IMR-90 (cell line): ENCODE data around the gene NRDC. TPM values are rescaled to one million over a fixed set of nuclear protein-coding genes. Genes with fewer than 3 reads are reported as not detected.

ENCODE experiments used
- ATAC-seq: fragments of 200-7000 bp; cut with Tn5 transposase; 2 replicates; pipeline ENCODE4 v1.9.1; 2020; ENCODE audit warnings: low read depth, mild to moderate bottlenecking, moderate library complexity
- BruUV-seq: library from RNA; stranded (reverse); fragments of 400-500 nt; replicated peaks from 2 replicates; lab custom pipeline; 2021; lab: Mats Ljungman, UMichigan
- CTCF ChIA-PET: fragments of 300-600 bp; formaldehyde crosslinking; extraction: SDS; loops from one replicate; lab custom pipeline; 2021; ENCODE audit warnings: antibody characterized with exemption; lab: Yijun Ruan, JAX
- POLR2A ChIA-PET: fragments of 300-600 bp; sonication (Branson Sonifier 250); formaldehyde crosslinking; loops from one replicate; lab custom pipeline; 2022; ENCODE audit warnings: antibody characterized with exemption; ENCODE audit not compliant: unreplicated experiment; lab: Charles Lee
- DNase-seq: peaks from one replicate; pipeline ENCODE4 v3.0.0; 2013
- H2AFZ ChIP-seq: replicated peaks from 2 replicates; pipeline ENCODE3; 2013; ENCODE audit warnings: low read length, mild to moderate bottlenecking; ENCODE audit not compliant: poor library complexity
- H2AK5ac ChIP-seq: 2 replicates; pipeline ENCODE4 v1.6.1; 2013; ENCODE audit warnings: low read depth, low read length, inconsistent platforms
- H2AK9ac ChIP-seq: replicated peaks from 2 replicates; pipeline ENCODE3; 2013; ENCODE audit warnings: mild to moderate bottlenecking, low read depth, low read length, moderate library complexity; ENCODE audit not compliant: poor library complexity
- H2BK120ac ChIP-seq: 2 replicates; pipeline ENCODE4 v1.6.1; 2013; ENCODE audit warnings: low read depth, low read length, inconsistent platforms
- H2BK15ac ChIP-seq: 3 replicates; pipeline ENCODE4 v1.6.1; 2013; ENCODE audit warnings: low read depth, low read length, inconsistent platforms
- H2BK20ac ChIP-seq: 2 replicates; pipeline ENCODE4 v1.6.1; 2013; ENCODE audit warnings: low read depth, mild to moderate bottlenecking, inconsistent platforms, low read length, moderate library complexity
- H2BK5ac ChIP-seq: 2 replicates; pipeline ENCODE4 v1.6.1; 2013; ENCODE audit warnings: mild to moderate bottlenecking, low read depth, low read length, inconsistent platforms; ENCODE audit not compliant: poor library complexity, severe bottlenecking
- H3K14ac ChIP-seq: replicated peaks from 2 replicates; pipeline ENCODE4 v1.6.1; 2013; ENCODE audit warnings: low read depth, low read length, inconsistent platforms
- H3K18ac ChIP-seq: 2 replicates; pipeline ENCODE4 v1.6.1; 2013; ENCODE audit warnings: low read depth, low read length, control low read depth
- H3K23ac ChIP-seq: 2 replicates; pipeline ENCODE4 v1.6.1; 2013; ENCODE audit warnings: low read depth, low read length, inconsistent platforms
- H3K27ac ChIP-seq: 2 replicates; pipeline ENCODE4 v1.5.1; 2013; ENCODE audit warnings: mild to moderate bottlenecking, control low read depth, low read length; ENCODE audit not compliant: insufficient read depth
- H3K27me3 ChIP-seq: 2 replicates; pipeline ENCODE4 v1.6.1; 2013; ENCODE audit warnings: low read length; ENCODE audit not compliant: control insufficient read depth, insufficient read depth
- H3K36me3 ChIP-seq: 2 replicates; pipeline ENCODE4 v1.6.1; 2013; ENCODE audit warnings: low read length, mixed read lengths; ENCODE audit not compliant: control insufficient read depth, insufficient read depth
- H3K4ac ChIP-seq: 2 replicates; pipeline ENCODE4 v1.6.1; 2013; ENCODE audit warnings: low read depth, low read length, inconsistent platforms
- H3K4me1 ChIP-seq: 2 replicates; pipeline ENCODE4 v1.6.1; 2013; ENCODE audit warnings: low read length, mixed read lengths; ENCODE audit not compliant: control insufficient read depth, insufficient read depth
- H3K4me2 ChIP-seq: 2 replicates; pipeline ENCODE4 v1.6.1; 2013; ENCODE audit warnings: low read depth, mild to moderate bottlenecking, control low read depth, low read length, moderate library complexity
- H3K4me3 ChIP-seq: 2 replicates; pipeline ENCODE4 v1.5.1; 2013; ENCODE audit warnings: low read depth, mild to moderate bottlenecking, control low read depth, low read length, moderate library complexity; ENCODE audit not compliant: insufficient read depth
- H3K56ac ChIP-seq: 2 replicates; pipeline ENCODE4 v1.6.1; 2013; ENCODE audit warnings: low read length, inconsistent platforms; ENCODE audit not compliant: insufficient read depth; ENCODE audit errors: extremely low read depth
- H3K79me1 ChIP-seq, 2 experiments: 2 replicates each; pipeline ENCODE4 v1.6.1; 2013; ENCODE audit warnings: low read length in 2 of 2, inconsistent platforms in 1 of 2, low read depth in 1 of 2
- H3K9ac ChIP-seq: 2 replicates; pipeline ENCODE4 v1.6.1; 2013; ENCODE audit warnings: low read depth, low read length, control low read depth
- H3K9me1 ChIP-seq: 2 replicates; pipeline ENCODE4 v1.6.1; 2013; ENCODE audit warnings: low read length, inconsistent platforms; ENCODE audit not compliant: insufficient read depth
- H3K9me3 ChIP-seq: 2 replicates; pipeline ENCODE4 v1.6.1; 2013; ENCODE audit warnings: low read length; ENCODE audit not compliant: control insufficient read depth, insufficient read depth
- H4K20me1 ChIP-seq: 2 replicates; pipeline ENCODE4 v1.6.1; 2013; ENCODE audit warnings: low read length, inconsistent platforms; ENCODE audit not compliant: insufficient read depth
- H4K5ac ChIP-seq: 2 replicates; pipeline ENCODE4 v1.6.1; 2013; ENCODE audit warnings: mild to moderate bottlenecking, low read depth, low read length, control low read depth
- H4K8ac ChIP-seq, 2 experiments: 2 replicates each; pipeline ENCODE4 v1.6.1; 2013; ENCODE audit warnings: low read depth in 2 of 2, low read length in 2 of 2, control low read depth in 1 of 2, inconsistent platforms in 1 of 2
- H4K91ac ChIP-seq: 2 replicates; pipeline ENCODE4 v1.6.1; 2013; ENCODE audit warnings: low read depth, low read length, inconsistent platforms; ENCODE audit not compliant: insufficient read depth
- CEBPB ChIP-seq: IDR thresholded peaks from 2 replicates; pipeline ENCODE4 v1.6.1; 2012; ENCODE audit warnings: low read depth, low read length, improper control_type of control experiment
- WGBS, 2 experiments: methylation state at CpG; one replicate each; pipeline versions ENCODE4 v1.1.5 to v1.1.7; 2013; ENCODE audit warnings: missing lambda C conversion rate in 2 of 2; ENCODE audit not compliant: insufficient read length in 1 of 2; ENCODE audit errors: extremely low coverage in 2 of 2; 5-methylcytosine and 5-hydroxymethylcytosine counted together
- dilution Hi-C: fragments of 300-500 bp; cut with HindIII; formaldehyde crosslinking; loops from one replicate; pipeline ENCODE4 v1.14.3; 2018; ENCODE audit warnings: low sequenced_read_pairs; ENCODE audit not compliant: unreplicated experiment
- in situ Hi-C: fragments of 300-500 bp; cut with MboI; formaldehyde crosslinking; loops from 3 replicates; pipeline ENCODE4 v1.14.3; 2019; ENCODE audit warnings: low sequenced_read_pairs, inconsistent platforms, mixed read lengths
- intact Hi-C: fragments of 100-400 bp; cut with micrococcal nuclease; formaldehyde crosslinking; loops from 2 replicates; pipeline ENCODE4 v1.10.0; 2022
- polyA plus RNA-seq, 3 experiments: library from polyadenylated mRNA; depleted of rRNA; stranded (reverse); fragments of >200 nt; gene quantifications; 2 replicates each; pipeline ENCODE4 v1.2.3, GENCODE V29; 2012; ENCODE audit warnings: low replicate concordance in 1 of 3
- total RNA-seq: library from RNA; depleted of rRNA; stranded (reverse); fragments of >200 nt; gene quantifications from 2 replicates; pipeline ENCODE4 v1.2.3, GENCODE V29; 2012

The NRDC gene
- total and polyA plus RNA-seq, 2 of the 4 experiments (the other 2 are of a cell fraction), result 75.8 to 84.7 TPM

GRCh38 chr1:51755437-51755836 lies 123.1 kb downstream of the NRDC start:
- WGBS, 2 experiments, result no CpG with 5 or more reads among the region's 7 CpGs
- Histone ChIP-seq H4K5ac (no peak overlapping the region), H3K4me1 (no peaks in the 10 kb centered on the region), H3K4me2 (no peak overlapping the region), H3K79me1 (peaks cover 7 to 8% of the 10 kb centered on the region in 2 experiments; a peak in 2 of 4 replicates), H3K36me3 (peaks cover 13% of the 10 kb centered on the region), H4K20me1 (no peaks in the 10 kb centered on the region), H3K4me3 (no peak overlapping the region), H2BK120ac (no peak overlapping the region), H3K9ac (no peak overlapping the region), H3K9me1 (no peaks in the 10 kb centered on the region), H3K27me3 (no peaks in the 10 kb centered on the region), H2BK5ac (no peak overlapping the region), H3K23ac (no peak overlapping the region), H2AFZ (no peak overlapping the region), H3K14ac (no peak overlapping the region), H2BK20ac (no peak overlapping the region), H3K27ac (no peak overlapping the region), H3K4ac (no peak overlapping the region), H4K91ac (no peak overlapping the region), H3K9me3 (peaks cover 3% of the 10 kb centered on the region), H3K18ac (no peak overlapping the region), H2AK5ac (no peak overlapping the region), H2AK9ac (no peak overlapping the region), H3K56ac (no peak overlapping the region), H2BK15ac (no peak overlapping the region), H4K8ac (no peak overlapping the region)
- ChIA-PET POLR2A (no interaction called here), CTCF (no interaction called here)
- intact Hi-C loops (no loop called here), in situ Hi-C loops (no loop called here), dilution Hi-C loops (no loop called here)
- TF ChIP-seq CEBPB, result no peak
- ATAC-seq (no peak), DNase-seq (no peak)
- BruUV-seq, result no TSS peak
